ENCODE data around the gene ARHGAP24. TPM values are rescaled to one million over a fixed set of nuclear protein-coding genes. Genes with fewer than 3 reads are reported as not detected.

Gene ARHGAP24
- total RNA-seq, 1 experiment from 2014 or later = 2.1 TPM

- no peak for TF ChIP-seq CREB1 (CRISPR knock-in tag; IDR thresholded peaks at IDR 0.05)
- TF ChIP-seq SOX15 (CRISPR knock-in tag; IDR thresholded peaks at IDR 0.05) = no peak
- TF ChIP-seq OVOL2 (CRISPR knock-in tag; IDR thresholded peaks at IDR 0.05; ENCODE audit: borderline replicate concordance) = no peak
- TF ChIP-seq ZBTB21 (CRISPR knock-in tag; IDR thresholded peaks at IDR 0.05; ENCODE audit: borderline replicate concordance) = no peak
- no peak for TF ChIP-seq KAT7 (CRISPR knock-in tag; IDR thresholded peaks at IDR 0.05; ENCODE audit: borderline replicate concordance)
- no peak for TF ChIP-seq ZNF423 (CRISPR knock-in tag; IDR thresholded peaks at IDR 0.05)
- no peak for TF ChIP-seq ATF1 (CRISPR knock-in tag; IDR thresholded peaks at IDR 0.05)
- TF ChIP-seq ZNF317 (CRISPR knock-in tag; IDR thresholded peaks at IDR 0.05; ENCODE audit: borderline replicate concordance, low read depth) = no peak
- TF ChIP-seq, protein P1, sequence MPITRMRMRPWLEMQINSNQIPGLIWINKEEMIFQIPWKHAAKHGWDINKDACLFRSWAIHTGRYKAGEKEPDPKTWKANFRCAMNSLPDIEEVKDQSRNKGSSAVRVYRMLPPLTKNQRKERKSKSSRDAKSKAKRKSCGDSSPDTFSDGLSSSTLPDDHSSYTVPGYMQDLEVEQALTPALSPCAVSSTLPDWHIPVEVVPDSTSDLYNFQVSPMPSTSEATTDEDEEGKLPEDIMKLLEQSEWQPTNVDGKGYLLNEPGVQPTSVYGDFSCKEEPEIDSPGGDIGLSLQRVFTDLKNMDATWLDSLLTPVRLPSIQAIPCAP (CRISPR knock-in tag; IDR thresholded peaks at IDR 0.05) = no peak
- no peak for TF ChIP-seq HMGXB4 (CRISPR knock-in tag; IDR thresholded peaks at IDR 0.05)
Observed at GRCh38 chr4:85790582-85790981, 315.6 kb downstream of the ARHGAP24 start (continued).

DNA sequence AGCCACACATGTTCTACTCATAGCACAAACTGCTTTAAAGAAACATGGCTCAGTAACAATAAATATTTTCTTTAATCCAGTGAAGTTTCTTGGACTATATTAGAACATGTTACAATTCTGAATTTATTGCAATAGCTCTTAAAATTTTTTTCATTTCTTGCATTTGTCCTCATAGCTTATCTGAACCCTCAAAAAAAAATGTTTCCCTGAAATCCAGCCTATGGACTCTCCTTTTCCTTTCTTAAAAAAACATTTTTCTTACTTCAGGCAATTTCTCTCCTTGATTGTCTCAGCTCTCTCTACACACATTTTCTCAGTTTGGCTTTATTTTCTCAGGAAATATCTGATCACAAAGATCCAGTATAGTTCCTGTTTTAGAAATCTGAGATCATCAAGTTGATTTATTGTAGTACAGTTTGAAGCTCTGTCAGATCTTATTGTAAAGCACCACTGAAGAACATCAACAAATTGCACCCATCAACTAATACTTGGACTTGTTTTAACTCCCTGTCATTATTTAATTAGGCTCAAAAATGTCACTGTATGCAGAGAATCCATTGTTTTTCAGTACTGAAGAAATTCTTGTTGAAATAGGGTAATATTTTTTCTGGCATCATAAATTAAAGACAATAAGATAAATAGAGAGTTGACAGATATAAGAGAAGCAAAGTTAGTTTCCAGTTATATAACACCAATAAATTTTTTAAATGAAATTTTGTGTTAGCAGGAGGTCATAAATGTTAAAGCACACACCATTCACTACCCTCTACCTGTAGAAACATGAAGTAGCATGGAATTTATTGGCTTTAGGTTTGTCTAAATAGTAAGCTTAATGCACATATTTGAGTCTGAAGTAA, 317.7 kb downstream of the ARHGAP24 start:
- H3K36me3 Mint-ChIP-seq = peaks cover 3% of the 10 kb centered on the region; the same call in 1 of the 2 replicates
- no peak for DNase-seq (ENCODE audit: low spot score)
- TF ChIP-seq, protein P2, sequence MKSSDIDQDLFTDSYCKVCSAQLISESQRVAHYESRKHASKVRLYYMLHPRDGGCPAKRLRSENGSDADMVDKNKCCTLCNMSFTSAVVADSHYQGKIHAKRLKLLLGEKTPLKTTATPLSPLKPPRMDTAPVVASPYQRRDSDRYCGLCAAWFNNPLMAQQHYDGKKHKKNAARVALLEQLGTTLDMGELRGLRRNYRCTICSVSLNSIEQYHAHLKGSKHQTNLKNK (CRISPR knock-in tag; IDR thresholded peaks at IDR 0.05) = no peak
- no peak for TF ChIP-seq ZNF219 (CRISPR knock-in tag; IDR thresholded peaks at IDR 0.05; ENCODE audit: borderline replicate concordance)
- no peak for TF ChIP-seq ZBTB21 (CRISPR knock-in tag; IDR thresholded peaks at IDR 0.05; ENCODE audit: borderline replicate concordance)
- TF ChIP-seq, protein P3, sequence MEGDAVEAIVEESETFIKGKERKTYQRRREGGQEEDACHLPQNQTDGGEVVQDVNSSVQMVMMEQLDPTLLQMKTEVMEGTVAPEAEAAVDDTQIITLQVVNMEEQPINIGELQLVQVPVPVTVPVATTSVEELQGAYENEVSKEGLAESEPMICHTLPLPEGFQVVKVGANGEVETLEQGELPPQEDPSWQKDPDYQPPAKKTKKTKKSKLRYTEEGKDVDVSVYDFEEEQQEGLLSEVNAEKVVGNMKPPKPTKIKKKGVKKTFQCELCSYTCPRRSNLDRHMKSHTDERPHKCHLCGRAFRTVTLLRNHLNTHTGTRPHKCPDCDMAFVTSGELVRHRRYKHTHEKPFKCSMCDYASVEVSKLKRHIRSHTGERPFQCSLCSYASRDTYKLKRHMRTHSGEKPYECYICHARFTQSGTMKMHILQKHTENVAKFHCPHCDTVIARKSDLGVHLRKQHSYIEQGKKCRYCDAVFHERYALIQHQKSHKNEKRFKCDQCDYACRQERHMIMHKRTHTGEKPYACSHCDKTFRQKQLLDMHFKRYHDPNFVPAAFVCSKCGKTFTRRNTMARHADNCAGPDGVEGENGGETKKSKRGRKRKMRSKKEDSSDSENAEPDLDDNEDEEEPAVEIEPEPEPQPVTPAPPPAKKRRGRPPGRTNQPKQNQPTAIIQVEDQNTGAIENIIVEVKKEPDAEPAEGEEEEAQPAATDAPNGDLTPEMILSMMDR (IDR thresholded peaks at IDR 0.05) = no peak
- no peak overlapping the region for H3K4me3 Mint-ChIP-seq
- POLR2A ChIA-PET = no interaction called here
- ATAC-seq = no peak
- no peaks in the 10 kb centered on the region for H3K27me3 Mint-ChIP-seq (ENCODE audit: low read depth)
- H3K4me1 Mint-ChIP-seq = peaks cover 10% of the 10 kb centered on the region
- peaks cover 4% of the 10 kb centered on the region for H3K9me3 Mint-ChIP-seq
- CTCF ChIA-PET = no interaction called here
- H3K27ac Mint-ChIP-seq = no peak overlapping the region

DNA sequence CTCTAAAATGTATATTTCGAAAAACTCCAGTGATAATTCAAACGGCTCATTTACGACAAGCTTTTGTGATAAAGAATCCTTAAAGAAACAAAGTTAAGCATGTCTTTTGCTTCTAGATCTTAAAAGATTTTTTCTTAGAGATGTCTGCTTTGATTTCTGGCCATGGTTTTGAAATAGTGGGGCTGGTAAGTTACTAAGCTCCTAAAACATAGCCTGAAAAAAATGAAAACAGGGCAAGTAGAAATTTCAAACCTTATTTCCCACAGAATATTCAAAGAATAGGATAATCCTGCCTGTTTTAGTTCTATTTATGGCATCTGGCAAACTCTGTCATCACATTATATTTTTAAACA, 318.3 kb downstream of the ARHGAP24 start:
- Mint-ChIP-seq H3K27me3 (ENCODE audit: low read depth) (no peaks in the 10 kb centered on the region), H3K4me3 (no peak overlapping the region), H3K9me3 (peaks cover 10% of the 10 kb centered on the region), H3K36me3 (peaks cover 6% of the 10 kb centered on the region), H3K27ac (no peak overlapping the region), H3K4me1 (peaks cover 10% of the 10 kb centered on the region)
- ChIA-PET CTCF (no interaction called here), POLR2A (no interaction called here)
- DNase-seq (ENCODE audit: low spot score) (no peak), ATAC-seq (no peak)
- TF ChIP-seq ZNF138 (CRISPR knock-in tag; conservative IDR thresholded peaks at IDR 0.05) (no peak), RELA (CRISPR knock-in tag; IDR thresholded peaks at IDR 0.05; ENCODE audit: borderline replicate concordance) (no peak), NR3C1 (CRISPR knock-in tag; conservative IDR thresholded peaks at IDR 0.05; ENCODE audit: low read depth) (no peak), ATF2 (CRISPR knock-in tag; IDR thresholded peaks at IDR 0.05; ENCODE audit: borderline replicate concordance, low read depth) (no peak), TP53 (CRISPR knock-in tag; IDR thresholded peaks at IDR 0.05) (no peak), FOXP1 (CRISPR knock-in tag; IDR thresholded peaks at IDR 0.05; ENCODE audit: borderline replicate concordance) (no peak)
